B cell (primary cell): ENCODE measurements around the gene EPHB1. TPM values are rescaled to one million over a fixed set of nuclear protein-coding genes. Genes with fewer than 3 reads are reported as not detected.

Source experiments
- ATAC-seq: fragments of 200-7000 bp; cut with Tn5 transposase; one replicate; pipeline ENCODE4 v1.10.0; 2021; ENCODE audit warnings: low read depth, mild to moderate bottlenecking, moderate number of reproducible peaks, moderate library complexity
- CTCF ChIA-PET: fragments of 350-600 bp; sonication (Branson Sonifier 250); formaldehyde crosslinking; loops from one replicate; lab custom pipeline; 2021; ENCODE audit warnings: antibody characterized with exemption, inconsistent platforms; lab: Charles Lee
- POLR2A ChIA-PET: fragments of 350-600 bp; sonication (Branson Sonifier 250); formaldehyde crosslinking; loops from one replicate; lab custom pipeline; 2021; ENCODE audit warnings: antibody characterized with exemption; lab: Charles Lee
- DNase-seq: peaks from one replicate; pipeline ENCODE4 v3.0.0; 2013
- H2AFZ ChIP-seq: 2 replicates; pipeline ENCODE4 v1.6.1; 2012; ENCODE audit warnings: mild to moderate bottlenecking, low read depth, low read length; ENCODE audit not compliant: insufficient read depth, poor library complexity, severe bottlenecking
- H3K27ac ChIP-seq, 2 donors: 1 replicate in 1 of 2; 2 replicates in 1 of 2; pipeline ENCODE4 v1.5.1; 2012 to 2013; ENCODE audit warnings: low read length in 2 of 2, mild to moderate bottlenecking in 2 of 2, moderate library complexity in 1 of 2
- H3K27me3 ChIP-seq, 4 experiments: fragments of 200-600 bp in 1 of 4; sonication (generic) in 1 of 4; replicated peaks in 1 of 4; 1 replicate in 2 of 4; 2 replicates in 2 of 4; pipeline versions ENCODE4 v1.6.1 to v1.7.0; 2013 to 2016; ENCODE audit warnings: low read length in 3 of 4, mild to moderate bottlenecking in 2 of 4, mixed read lengths in 1 of 4, moderate library complexity in 1 of 4; ENCODE audit not compliant: insufficient read depth in 4 of 4, control insufficient read depth in 3 of 4; ENCODE audit errors: control extremely low read depth in 1 of 4
- H3K36me3 ChIP-seq, 2 experiments: replicated peaks in 1 of 2; 1 replicate in 1 of 2; 2 replicates in 1 of 2; pipeline versions ENCODE4 v1.6.1 to v1.7.1; 2013; ENCODE audit warnings: low read length in 1 of 2; ENCODE audit not compliant: insufficient read depth in 2 of 2, control insufficient read depth in 1 of 2; ENCODE audit errors: control extremely low read depth in 1 of 2, extremely low read depth in 1 of 2
- H3K4me1 ChIP-seq, 2 donors: fragments of 200-600 bp in 1 of 2; sonication (generic) in 1 of 2; 1 replicate in 1 of 2; 2 replicates in 1 of 2; pipeline versions ENCODE4 v1.5.1 to v1.6.1; 2013 to 2017; ENCODE audit warnings: low read length in 2 of 2; ENCODE audit not compliant: control insufficient read depth in 2 of 2, insufficient read depth in 2 of 2
- H3K4me2 ChIP-seq: replicated peaks from 2 replicates; pipeline ENCODE3; 2012; ENCODE audit warnings: mild to moderate bottlenecking, low read depth, low read length; ENCODE audit not compliant: poor library complexity, severe bottlenecking
- H3K4me3 ChIP-seq, 5 experiments: fragments of 200-600 bp in 1 of 5; sonication (generic) in 1 of 5; 1 replicate in 3 of 5; 2 replicates in 2 of 5; pipeline versions ENCODE4 v1.5.1 to v1.7.0; 2011 to 2016; ENCODE audit warnings: low read length in 4 of 5, mild to moderate bottlenecking in 4 of 5, low read depth in 2 of 5, control low read depth in 1 of 5, moderate library complexity in 1 of 5; ENCODE audit not compliant: insufficient read depth in 1 of 5; ENCODE audit errors: control extremely low read depth in 1 of 5, extremely low read depth in 1 of 5
- H3K79me2 ChIP-seq: fragments of 200-600 bp; sonication (generic); one replicate; pipeline ENCODE4 v1.6.0; 2016; ENCODE audit warnings: low read length; ENCODE audit not compliant: control insufficient read depth, insufficient read depth
- H3K9ac ChIP-seq: fragments of 200-600 bp; sonication (generic); 2 replicates; pipeline ENCODE4 v1.6.1; 2017; ENCODE audit warnings: mild to moderate bottlenecking, low read length, moderate library complexity
- H3K9me3 ChIP-seq, 3 donors: one replicate each; pipeline versions ENCODE4 v1.6.1 to v1.7.1; 2013; ENCODE audit warnings: low read length in 2 of 3; ENCODE audit not compliant: control insufficient read depth in 2 of 3, insufficient read depth in 1 of 3; ENCODE audit errors: control extremely low read depth in 1 of 3
- H4K20me1 ChIP-seq: 2 replicates; pipeline ENCODE4 v1.6.0; 2012; ENCODE audit warnings: mild to moderate bottlenecking, low read length; ENCODE audit not compliant: insufficient read depth, control insufficient read depth, poor library complexity, severe bottlenecking
- H3K27ac Mint-ChIP-seq: one replicate; pipeline ENCODE4 v1.8.0; 2021; ENCODE audit warnings: mixed read lengths
- H3K27me3 Mint-ChIP-seq: one replicate; pipeline ENCODE4 v1.8.0; 2021; ENCODE audit warnings: mixed read lengths
- H3K4me1 Mint-ChIP-seq: one replicate; pipeline ENCODE4 v1.8.0; 2021; ENCODE audit warnings: mixed read lengths
- H3K4me3 Mint-ChIP-seq: one replicate; pipeline ENCODE4 v1.8.0; 2021; ENCODE audit warnings: mixed read lengths
- H3K9me3 Mint-ChIP-seq: one replicate; pipeline ENCODE4 v1.8.0; 2022; ENCODE audit warnings: mixed read lengths; ENCODE audit not compliant: insufficient read depth
- CTCF ChIP-seq: fragments of 200-600 bp; IDR thresholded peaks from one replicate; pipeline ENCODE4 v1.8.0; 2022; ENCODE audit warnings: antibody characterized with exemption, mild to moderate bottlenecking
- EZH2 ChIP-seq: IDR thresholded peaks from 2 replicates; pipeline ENCODE4 v1.6.1; 2012; ENCODE audit warnings: borderline replicate concordance, low read depth, mild to moderate bottlenecking, moderate library complexity, low read length; ENCODE audit not compliant: insufficient read depth, poor library complexity, severe bottlenecking
- WGBS: methylation state at CpG from one replicate; pipeline ENCODE4 v1.1.5; 2013; ENCODE audit warnings: missing lambda C conversion rate; ENCODE audit not compliant: insufficient coverage; 5-methylcytosine and 5-hydroxymethylcytosine counted together
- intact Hi-C: fragments of 100-400 bp; cut with micrococcal nuclease; formaldehyde crosslinking; loops from one replicate; pipeline ENCODE4 v1.10.0; 2022
- polyA plus RNA-seq: library from polyadenylated mRNA; depleted of rRNA; stranded (reverse); fragments of >200 nt; gene quantifications from 2 replicates; pipeline ENCODE4 v1.2.3, GENCODE V29; 2012
- total RNA-seq, 2 donors: library from RNA; stranded (reverse); fragments of 120-200 nt in 1 of 2; gene quantifications; 1 replicate in 1 of 2; 2 replicates in 1 of 2; pipeline versions ENCODE4 v1.2.3 to v1.2.4, GENCODE V29; 2013 to 2022

EPHB1 gene
- total and polyA plus RNA-seq, 2 donors (not counting 1 experiment from before 2014, with no cell fraction given), result 0.01 TPM; not detected in 1

- no peak overlapping the region for H2AFZ ChIP-seq
- no peak overlapping the region for H3K4me3 Mint-ChIP-seq
- TF ChIP-seq EZH2, result no peak
- no peak for TF ChIP-seq CTCF
- H3K4me3 ChIP-seq, result no peak overlapping the region
- ChIA-PET CTCF (no interaction called here), POLR2A (no interaction called here)
- H3K4me1 ChIP-seq, result no peaks in the 10 kb centered on the region
- intact Hi-C loops, result no loop called here
- no peaks in the 10 kb centered on the region for H3K79me2 ChIP-seq
- DNase-seq (no peak), ATAC-seq (no peak)
- H3K27me3 ChIP-seq, result no peaks in the 10 kb centered on the region
- no peaks in the 10 kb centered on the region for H3K9me3 Mint-ChIP-seq
- no peaks in the 10 kb centered on the region for H3K36me3 ChIP-seq
- H3K27ac Mint-ChIP-seq, result no peak overlapping the region
- H4K20me1 ChIP-seq, result no peaks in the 10 kb centered on the region
- no peak overlapping the region for H3K9ac ChIP-seq
- no peaks in the 10 kb centered on the region for H3K27me3 Mint-ChIP-seq
- WGBS, result 57% methylated on average over 1 of the region's 2 CpGs
- H3K9me3 ChIP-seq, result no peaks in the 10 kb centered on the region
- H3K4me2 ChIP-seq, result no peak overlapping the region
- no peak overlapping the region for H3K27ac ChIP-seq
- no peaks in the 10 kb centered on the region for H3K4me1 Mint-ChIP-seq
Observed at GRCh38 chr3:135100366-135100765, 305.3 kb downstream of the EPHB1 start.

GRCh38 chr3:135103917-135104316 lies 308.9 kb downstream of the EPHB1 start:
- no peaks in the 10 kb centered on the region for H3K4me1 ChIP-seq
- H2AFZ ChIP-seq, result no peak overlapping the region
- H3K27ac Mint-ChIP-seq, result no peak overlapping the region
- intact Hi-C loops, result no loop called here
- H3K4me2 ChIP-seq, result no peak overlapping the region
- no peaks in the 10 kb centered on the region for H3K79me2 ChIP-seq
- H3K9me3 ChIP-seq, result no peaks in the 10 kb centered on the region
- CTCF ChIA-PET, result no interaction called here
- H3K4me3 ChIP-seq, result no peak overlapping the region
- peaks cover 4% of the 10 kb centered on the region for H3K27me3 Mint-ChIP-seq
- POLR2A ChIA-PET, result no interaction called here
- H3K9ac ChIP-seq, result no peak overlapping the region
- no peaks in the 10 kb centered on the region for H3K9me3 Mint-ChIP-seq
- TF ChIP-seq EZH2 (no peak), CTCF (no peak)
- WGBS, result 40% methylated on average over 1 of the region's 3 CpGs
- no peak overlapping the region for H3K4me3 Mint-ChIP-seq
- ATAC-seq (no peak), DNase-seq (no peak)
- no peaks in the 10 kb centered on the region for H3K27me3 ChIP-seq
- H3K4me1 Mint-ChIP-seq, result no peaks in the 10 kb centered on the region
- H3K36me3 ChIP-seq, result no peaks in the 10 kb centered on the region
- no peaks in the 10 kb centered on the region for H4K20me1 ChIP-seq
- no peak overlapping the region for H3K27ac ChIP-seq
